Mucosa of rectum (tissue), 2 donors: ENCODE data around the gene FXYD2.
A peak's percentile ranks its signal among the peaks of the same experiment; 100 is the strongest.

ENCODE experiments used
- H3K27ac ChIP-seq, 2 donors: one replicate each; pipeline ENCODE4 v1.7.0; 2013; ENCODE audit warnings: inconsistent platforms in 2 of 2, low read depth in 2 of 2, low read length in 2 of 2
- H3K27me3 ChIP-seq, 2 donors: one replicate each; pipeline ENCODE4 v1.7.0; 2013; ENCODE audit warnings: low read length in 2 of 2; ENCODE audit not compliant: control insufficient read depth in 2 of 2, insufficient read depth in 2 of 2
- H3K36me3 ChIP-seq, 2 donors: one replicate each; pipeline ENCODE4 v1.7.0; 2013; ENCODE audit warnings: low read length in 2 of 2; ENCODE audit not compliant: control insufficient read depth in 2 of 2, insufficient read depth in 2 of 2
- H3K4me1 ChIP-seq, 2 donors: one replicate each; pipeline ENCODE4 v1.7.0; 2013; ENCODE audit warnings: low read length in 2 of 2, mild to moderate bottlenecking in 1 of 2; ENCODE audit not compliant: control insufficient read depth in 2 of 2, insufficient read depth in 2 of 2
- H3K4me3 ChIP-seq, 2 donors: one replicate each; pipeline ENCODE4 v1.7.0; 2013; ENCODE audit warnings: low read length in 2 of 2
- H3K9ac ChIP-seq, 2 donors: one replicate each; pipeline ENCODE4 v1.7.0; 2013; ENCODE audit warnings: low read length in 2 of 2, low read depth in 1 of 2, mild to moderate bottlenecking in 1 of 2
- H3K9me3 ChIP-seq, 2 donors: one replicate each; pipeline ENCODE4 v1.7.0; 2013; ENCODE audit warnings: low read length in 2 of 2; ENCODE audit not compliant: control insufficient read depth in 2 of 2
- donor health status: healthy.
- donor health status: Normal muscosa, but diverticular disease.

Gene FXYD2

GRCh38 chr11:117786135-117786870, 38.2 kb downstream of the FXYD2 start:
- Histone ChIP-seq H3K27me3 (peaks cover 0 to 7% of the 10 kb centered on the region in 2 donors), H3K9me3 (no peaks in the 10 kb centered on the region), H3K27ac (no peak overlapping the region), H3K9ac (no peak overlapping the region), H3K36me3 (no peaks in the 10 kb centered on the region), H3K4me3 (no peak overlapping the region), H3K4me1 (no peaks in the 10 kb centered on the region)

GRCh38 chr11:117782101-117782500, 42.4 kb downstream of the FXYD2 start:
- H3K9ac ChIP-seq = no peak overlapping the region
- H3K27ac ChIP-seq = no peak overlapping the region
- no peaks in the 10 kb centered on the region for H3K4me1 ChIP-seq
- peaks cover 0 to 1% of the 10 kb centered on the region in 2 donors for H3K36me3 ChIP-seq
- peaks cover 0 to 2% of the 10 kb centered on the region in 2 donors for H3K27me3 ChIP-seq
- H3K4me3 ChIP-seq = no peak overlapping the region
- H3K9me3 ChIP-seq = no peaks in the 10 kb centered on the region

GRCh38 chr11:117781627-117782026, 42.9 kb downstream of the FXYD2 start:
- H3K36me3 ChIP-seq = peaks cover 0 to 1% of the 10 kb centered on the region in 2 donors

GRCh38 chr11:117780456-117780855, 44.1 kb downstream of the FXYD2 start:
- no peaks in the 10 kb centered on the region for H3K4me1 ChIP-seq
- H3K9ac ChIP-seq = no peak overlapping the region
- peaks cover 0 to 1% of the 10 kb centered on the region in 2 donors for H3K36me3 ChIP-seq
- H3K27me3 ChIP-seq = no peaks in the 10 kb centered on the region
- no peaks in the 10 kb centered on the region for H3K9me3 ChIP-seq
- H3K27ac ChIP-seq = no peak overlapping the region
- H3K4me3 ChIP-seq = no peak overlapping the region

More at GRCh38 chr11:117781627-117782026, 42.9 kb downstream of the FXYD2 start:
- H3K27ac ChIP-seq = no peak overlapping the region
- H3K27me3 ChIP-seq = peaks cover 0 to 2% of the 10 kb centered on the region in 2 donors
- H3K9me3 ChIP-seq = no peaks in the 10 kb centered on the region
- H3K9ac ChIP-seq = no peak overlapping the region
- H3K4me3 ChIP-seq = no peak overlapping the region
- H3K4me1 ChIP-seq = no peaks in the 10 kb centered on the region

- H3K27me3 ChIP-seq = no peaks in the 10 kb centered on the region
- H3K4me3 ChIP-seq = peak overlapping the region in 1 of 2 donors; percentile 15
- peaks cover 0 to 1% of the 10 kb centered on the region in 2 donors for H3K36me3 ChIP-seq
- H3K27ac ChIP-seq = no peak overlapping the region
- H3K4me1 ChIP-seq = peaks cover 6 to 18% of the 10 kb centered on the region in 2 donors
- H3K9me3 ChIP-seq = no peaks in the 10 kb centered on the region
- no peak overlapping the region for H3K9ac ChIP-seq
Measured at GRCh38 chr11:117774553-117774952, 50.0 kb downstream of the FXYD2 start.

GRCh38 chr11:117772360-117772759, 52.2 kb downstream of the FXYD2 start:
- Histone ChIP-seq H3K9me3 (no peaks in the 10 kb centered on the region), H3K36me3 (no peaks in the 10 kb centered on the region), H3K4me3 (no peak overlapping the region), H3K9ac (no peak overlapping the region), H3K27me3 (no peaks in the 10 kb centered on the region), H3K27ac (no peak overlapping the region), H3K4me1 (peaks cover 6 to 18% of the 10 kb centered on the region in 2 donors)

- peaks cover 6 to 18% of the 10 kb centered on the region in 2 donors for H3K4me1 ChIP-seq
- H3K4me3 ChIP-seq = no peak overlapping the region
- H3K27me3 ChIP-seq = no peaks in the 10 kb centered on the region
- no peak overlapping the region for H3K9ac ChIP-seq
- no peak overlapping the region for H3K27ac ChIP-seq
- no peaks in the 10 kb centered on the region for H3K9me3 ChIP-seq
- H3K36me3 ChIP-seq = no peaks in the 10 kb centered on the region
Measured at GRCh38 chr11:117771841-117772240, 52.7 kb downstream of the FXYD2 start.

GRCh38 chr11:117771197-117771596, 53.3 kb downstream of the FXYD2 start:
- Histone ChIP-seq H3K9ac (no peak overlapping the region), H3K4me1 (peaks cover 6 to 18% of the 10 kb centered on the region in 2 donors), H3K9me3 (no peaks in the 10 kb centered on the region), H3K4me3 (no peak overlapping the region), H3K36me3 (no peaks in the 10 kb centered on the region), H3K27me3 (no peaks in the 10 kb centered on the region), H3K27ac (no peak overlapping the region)

GRCh38 chr11:117770061-117770460, 54.5 kb downstream of the FXYD2 start:
- no peaks in the 10 kb centered on the region for H3K27me3 ChIP-seq
- peaks cover 6 to 17% of the 10 kb centered on the region in 2 donors for H3K4me1 ChIP-seq
- H3K9ac ChIP-seq = no peak overlapping the region
- no peak overlapping the region for H3K27ac ChIP-seq
- no peak overlapping the region for H3K4me3 ChIP-seq
- no peaks in the 10 kb centered on the region for H3K9me3 ChIP-seq
- no peaks in the 10 kb centered on the region for H3K36me3 ChIP-seq
